ENCODE measurements around the gene TNK2.

DNA sequence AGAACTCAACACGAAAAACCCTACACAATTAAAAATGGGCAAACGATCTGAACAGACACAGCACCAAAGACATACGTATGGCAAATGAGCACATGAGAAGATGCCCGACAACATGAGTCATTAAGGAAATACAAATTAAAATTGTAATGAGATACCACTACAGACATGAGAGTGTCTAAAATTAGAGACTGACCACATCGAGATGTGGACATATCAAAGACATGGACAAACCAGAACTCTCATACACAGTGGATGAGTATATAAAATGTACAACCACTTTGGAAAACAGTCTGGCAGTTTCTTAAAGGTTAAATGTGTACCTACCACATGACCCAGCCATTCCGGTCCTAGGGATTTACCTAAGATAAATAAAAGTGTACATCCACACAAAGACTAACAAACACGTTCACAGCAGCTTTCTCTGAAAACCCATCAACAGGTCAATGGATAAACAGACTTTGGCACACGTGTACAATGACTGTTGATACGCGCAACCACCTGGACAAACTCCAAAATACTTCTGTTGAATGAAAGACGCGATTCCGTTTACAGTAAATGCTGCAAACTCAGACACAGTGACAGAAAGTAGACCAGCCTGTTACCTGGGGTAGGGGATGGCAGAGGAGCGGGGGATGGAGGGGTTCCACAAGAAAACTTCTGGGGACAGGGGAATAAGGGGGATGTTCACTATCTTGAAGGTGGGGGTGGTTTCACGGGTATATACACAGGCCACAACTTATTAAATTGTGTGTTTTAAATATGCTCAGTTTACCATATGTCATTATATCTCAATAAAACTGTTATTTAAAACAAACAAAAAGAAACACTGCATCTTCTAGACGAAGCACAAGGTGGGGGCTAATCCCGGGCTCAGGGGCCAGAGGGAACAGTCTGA is 2.1 kb downstream of the TNK2 start:
- TF ChIP-seq, protein P1, sequence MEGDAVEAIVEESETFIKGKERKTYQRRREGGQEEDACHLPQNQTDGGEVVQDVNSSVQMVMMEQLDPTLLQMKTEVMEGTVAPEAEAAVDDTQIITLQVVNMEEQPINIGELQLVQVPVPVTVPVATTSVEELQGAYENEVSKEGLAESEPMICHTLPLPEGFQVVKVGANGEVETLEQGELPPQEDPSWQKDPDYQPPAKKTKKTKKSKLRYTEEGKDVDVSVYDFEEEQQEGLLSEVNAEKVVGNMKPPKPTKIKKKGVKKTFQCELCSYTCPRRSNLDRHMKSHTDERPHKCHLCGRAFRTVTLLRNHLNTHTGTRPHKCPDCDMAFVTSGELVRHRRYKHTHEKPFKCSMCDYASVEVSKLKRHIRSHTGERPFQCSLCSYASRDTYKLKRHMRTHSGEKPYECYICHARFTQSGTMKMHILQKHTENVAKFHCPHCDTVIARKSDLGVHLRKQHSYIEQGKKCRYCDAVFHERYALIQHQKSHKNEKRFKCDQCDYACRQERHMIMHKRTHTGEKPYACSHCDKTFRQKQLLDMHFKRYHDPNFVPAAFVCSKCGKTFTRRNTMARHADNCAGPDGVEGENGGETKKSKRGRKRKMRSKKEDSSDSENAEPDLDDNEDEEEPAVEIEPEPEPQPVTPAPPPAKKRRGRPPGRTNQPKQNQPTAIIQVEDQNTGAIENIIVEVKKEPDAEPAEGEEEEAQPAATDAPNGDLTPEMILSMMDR (IDR thresholded peaks at IDR 0.05; ENCODE audit: insufficient read depth, low read depth, low read length), result no peak
- TF ChIP-seq EZH2 (IDR thresholded peaks at IDR 0.05; ENCODE audit: insufficient read depth, low read length), result no peak
